Stimulated activated CD8-positive, alpha-beta memory T cell treated with anti-CD3 and anti-CD28 coated beads, Interleukin-12 subunit alpha, Interleukin-12 subunit beta, amount 100 ng/mL, for 1 hour (primary cell): ENCODE data around the gene SRCIN1.

ENCODE experiments used
- DNase-seq: peaks from one replicate; pipeline ENCODE4 v3.0.0-alpha.2; 2020; ENCODE audit warnings: low read depth

The SRCIN1 gene

DNA sequence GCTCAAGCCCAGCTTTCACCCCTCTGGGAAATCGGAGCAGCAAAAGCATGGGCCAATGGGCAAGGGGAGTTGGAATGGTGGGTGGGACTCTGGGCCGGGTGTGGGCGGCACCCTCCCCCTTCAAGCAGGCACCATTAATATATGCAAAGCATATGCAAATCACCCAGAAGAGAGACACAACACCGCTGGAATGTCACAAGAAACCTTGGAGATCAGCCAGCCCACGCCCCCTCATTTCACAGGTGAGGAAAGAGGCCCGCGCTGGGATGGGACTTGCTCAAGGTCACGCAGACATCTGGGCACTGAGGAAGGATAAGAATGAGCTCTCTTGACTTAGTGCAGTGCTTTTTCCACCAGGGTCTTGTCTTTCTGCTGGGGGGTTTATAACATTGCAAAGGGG is 4.8 kb downstream of the SRCIN1 start:
- DNase-seq: no peak

GRCh38 chr17:38600416-38600815 is 5.3 kb downstream of the SRCIN1 start:
- no peak for DNase-seq

GRCh38 chr17:38599398-38599856 is 6.3 kb downstream of the SRCIN1 start:
- no peak for DNase-seq

- no peak for DNase-seq
Observed at GRCh38 chr17:38598995-38599394, 6.8 kb downstream of the SRCIN1 start.

DNA sequence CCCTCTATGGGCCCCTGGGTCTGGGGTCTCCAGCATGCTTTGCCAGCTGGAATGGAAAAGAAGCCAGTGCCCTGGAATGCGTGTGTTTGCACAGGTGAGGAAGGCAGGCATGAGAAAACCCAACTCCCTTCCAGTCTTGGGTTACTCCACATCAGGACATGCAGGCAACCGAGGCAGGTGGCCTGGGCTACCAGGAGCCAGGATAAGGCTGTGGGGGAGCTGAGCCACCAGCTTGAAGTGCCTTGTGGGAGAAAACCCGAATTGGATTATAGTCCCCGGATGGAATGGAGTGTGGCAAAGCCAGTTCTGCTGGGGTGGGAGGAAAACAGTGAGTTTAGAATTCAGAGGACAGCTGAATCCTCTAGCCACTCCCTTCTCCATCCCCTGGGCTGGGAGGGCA is 7.2 kb downstream of the SRCIN1 start:
- no peak for DNase-seq

DNA sequence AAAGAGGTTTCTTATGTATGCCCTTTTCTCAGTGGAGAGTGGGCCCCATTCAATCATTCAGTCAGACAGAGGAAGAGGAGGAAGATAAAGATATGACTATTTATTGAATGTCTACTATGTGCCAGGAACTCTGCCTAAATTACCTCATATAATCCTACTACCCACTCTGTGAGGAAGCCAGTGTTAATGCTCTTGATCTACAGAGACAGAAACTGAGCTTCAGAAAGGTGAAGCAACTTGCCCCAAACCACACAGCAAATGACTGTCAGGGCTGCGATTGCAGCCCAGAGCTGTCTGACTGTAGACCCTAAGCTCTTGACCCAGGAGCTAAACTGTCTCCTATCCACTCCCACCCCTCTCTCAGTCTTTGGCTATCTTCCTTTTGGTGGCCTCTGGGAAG is 8.4 kb downstream of the SRCIN1 start:
- DNase-seq: no peak

DNA sequence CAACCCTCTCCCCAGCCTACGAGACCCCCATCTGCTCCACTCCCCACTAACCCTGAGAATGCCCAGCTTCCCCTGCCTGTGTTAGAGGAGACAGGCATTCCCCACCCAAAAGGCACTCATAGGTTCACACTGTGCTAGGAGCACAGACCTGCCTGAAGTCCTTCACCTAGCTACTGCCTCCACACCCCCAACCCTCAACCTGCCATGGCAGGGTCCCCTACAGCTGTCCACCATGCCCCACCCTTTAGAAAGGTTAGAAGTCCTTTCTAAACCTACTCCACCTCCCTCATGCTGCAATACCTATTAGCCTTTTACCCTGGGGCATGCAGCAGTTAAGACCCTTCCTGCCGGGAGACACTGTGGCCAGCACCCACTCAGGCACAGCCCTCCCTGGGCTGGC is 9.1 kb downstream of the SRCIN1 start:
- DNase-seq: no peak

- DNase-seq: no peak
Observed at GRCh38 chr17:38595892-38596291, 9.9 kb downstream of the SRCIN1 start.

DNA sequence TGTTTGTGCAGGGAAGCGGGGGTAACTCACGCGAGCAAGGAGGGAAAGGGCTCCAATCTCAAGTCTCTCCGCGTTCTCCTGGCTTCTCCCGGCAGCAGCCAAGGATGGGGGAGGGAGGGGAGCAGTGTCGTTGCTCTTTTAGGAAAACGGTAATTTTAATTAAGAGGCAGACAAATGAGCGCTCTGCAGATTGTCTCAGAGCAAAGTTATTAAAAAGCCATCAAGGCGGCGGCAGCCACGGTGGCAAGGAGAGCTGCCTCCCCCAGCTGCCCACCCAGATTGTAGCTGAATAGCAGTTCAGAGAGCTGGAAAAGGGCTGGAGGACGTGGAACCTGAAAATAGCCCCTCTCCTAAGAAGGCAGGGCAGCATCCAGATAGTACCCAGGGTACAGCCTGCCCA is 11.6 kb downstream of the SRCIN1 start:
- DNase-seq: no peak

DNA sequence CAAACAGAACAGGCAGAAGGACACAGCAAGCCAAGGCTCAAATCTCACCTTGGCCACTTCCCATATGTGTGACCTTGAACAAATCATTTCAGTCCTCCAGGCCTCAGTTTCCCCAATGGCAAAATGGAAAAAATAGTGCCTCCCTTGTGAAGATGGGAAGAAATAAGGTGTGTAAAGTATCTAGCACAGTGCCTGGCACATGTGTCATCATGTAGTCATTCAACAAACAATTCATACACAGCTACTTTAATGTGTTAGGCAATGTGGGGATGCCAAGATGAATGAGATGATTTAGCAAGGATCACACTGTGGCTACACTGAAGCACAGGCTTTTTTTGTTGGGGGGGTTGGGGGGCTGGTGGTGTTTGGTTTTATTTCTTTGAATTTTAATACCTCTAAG is 13.3 kb downstream of the SRCIN1 start:
- DNase-seq: no peak

DNA sequence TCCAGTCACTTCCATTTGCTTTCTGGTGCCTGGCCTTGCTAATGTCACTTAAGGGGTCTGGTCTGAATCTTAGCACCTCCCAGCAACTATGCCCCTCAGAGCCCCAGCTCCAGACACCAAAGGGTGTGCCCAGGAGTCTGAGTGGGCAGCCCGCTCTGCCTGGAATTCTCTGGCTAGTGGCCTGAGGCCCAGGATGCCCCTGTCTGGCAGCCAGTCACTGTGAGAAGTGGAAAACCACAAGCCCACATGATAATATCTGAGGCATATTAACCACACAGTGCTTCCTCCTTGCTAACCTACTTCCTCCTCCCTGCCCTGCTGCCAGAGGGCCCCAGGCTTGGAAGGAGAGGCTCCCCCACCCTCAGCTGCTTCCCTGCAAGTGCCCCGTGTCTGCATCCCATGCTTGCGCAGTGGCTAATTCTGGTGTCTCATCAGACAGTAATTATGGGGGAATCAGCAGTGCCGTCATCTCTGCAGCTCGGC is 14.0 kb downstream of the SRCIN1 start:
- DNase-seq: no peak

- no peak for DNase-seq
Observed at GRCh38 chr17:38590988-38591758, 14.6 kb downstream of the SRCIN1 start.

DNA sequence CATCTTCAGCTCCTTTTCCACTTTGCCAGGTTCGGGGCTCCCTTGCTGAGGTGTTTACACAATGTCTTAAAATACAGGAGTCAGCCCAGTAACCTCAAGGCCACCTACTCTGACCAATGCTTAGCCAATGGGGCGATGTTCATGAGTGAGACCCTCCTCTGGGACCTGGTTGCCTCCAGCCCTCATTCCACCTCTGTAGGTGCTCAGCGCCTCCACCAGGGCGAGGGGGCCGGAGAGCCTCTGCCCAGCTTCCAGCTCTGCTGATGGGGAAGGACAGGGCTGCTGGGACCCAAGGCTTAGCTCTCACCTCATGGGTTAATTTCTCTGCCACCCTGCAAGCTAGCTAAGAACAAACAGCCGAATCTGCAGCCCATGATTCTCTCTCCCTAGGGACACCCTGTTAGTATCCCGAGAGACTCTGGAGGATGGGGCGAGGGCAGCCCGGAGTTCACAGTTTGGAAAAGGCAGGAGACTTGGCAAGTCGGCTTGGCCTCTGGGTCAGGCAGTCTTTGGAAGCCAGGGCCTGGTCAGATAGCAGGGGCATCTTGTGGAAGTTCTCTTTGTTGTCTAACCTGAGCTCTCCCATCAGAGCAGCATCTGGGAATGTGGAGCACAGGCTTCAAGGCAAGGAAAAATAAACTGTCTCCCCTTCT is 16.2 kb downstream of the SRCIN1 start:
- no peak for DNase-seq

DNA sequence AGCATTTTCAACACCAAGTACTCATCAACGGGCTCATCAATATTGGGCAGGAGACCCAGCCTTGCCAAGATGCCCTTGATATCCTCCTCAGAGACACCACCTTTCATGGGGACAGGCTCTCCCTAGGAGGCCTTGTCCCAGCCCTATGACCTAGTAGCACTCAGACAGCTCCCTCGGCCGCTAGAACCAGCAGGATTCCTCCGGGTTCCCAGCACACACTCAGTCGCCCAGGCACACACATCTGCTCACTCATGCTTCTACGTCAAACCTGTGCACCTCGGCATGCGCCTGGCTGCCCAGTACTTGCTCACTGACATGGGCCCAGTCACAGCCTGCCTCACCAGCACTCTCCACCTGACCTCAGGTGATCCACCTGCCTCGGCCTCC is 17.0 kb downstream of the SRCIN1 start:
- DNase-seq: no peak

DNA sequence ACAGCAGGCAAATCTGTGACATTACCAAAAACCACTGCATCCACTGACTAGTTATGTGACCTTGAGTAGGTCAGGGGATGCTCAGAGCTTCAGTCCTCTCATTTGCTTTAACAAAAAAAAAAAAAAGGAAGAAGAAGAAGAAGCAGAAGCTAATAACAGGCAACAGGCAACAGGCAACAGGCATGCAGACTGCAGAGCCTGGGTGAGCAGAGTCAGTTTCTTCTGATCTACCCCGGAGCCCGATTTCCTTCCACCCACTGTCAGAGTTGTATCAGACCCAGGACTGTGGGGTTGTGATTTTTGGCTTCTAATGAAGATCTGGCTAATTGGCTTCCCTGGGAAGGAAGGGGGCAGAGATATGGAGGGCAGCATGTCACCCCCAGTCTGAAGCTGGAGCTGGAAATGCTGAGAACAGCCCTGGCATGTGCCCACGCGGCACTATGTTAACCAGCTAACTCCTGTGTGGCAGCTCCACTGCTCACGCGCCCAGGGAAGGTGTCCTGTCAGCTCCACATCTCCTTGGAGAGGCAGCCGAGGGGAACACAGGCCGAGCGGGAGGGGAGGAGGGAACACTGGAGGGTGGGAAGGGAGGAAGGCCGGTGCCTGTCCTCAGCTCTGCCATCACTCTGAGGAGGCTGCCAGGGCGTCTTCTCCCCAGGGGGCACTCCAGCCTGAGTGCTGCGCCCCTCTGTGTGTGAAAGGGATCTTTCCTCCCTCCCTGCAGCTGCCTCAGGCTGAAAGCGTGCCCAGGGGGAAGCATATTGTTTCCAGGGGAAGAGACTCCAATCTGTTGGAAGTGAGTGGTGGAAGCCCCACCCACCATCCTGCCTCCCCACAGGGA is 17.6 kb downstream of the SRCIN1 start:
- no peak for DNase-seq

GRCh38 chr17:38587203-38587602 is 18.5 kb downstream of the SRCIN1 start:
- no peak for DNase-seq

GRCh38 chr17:38586788-38587187 is 19.0 kb downstream of the SRCIN1 start:
- no peak for DNase-seq

GRCh38 chr17:38585918-38586529 is 19.7 kb downstream of the SRCIN1 start:
- DNase-seq: no peak

- no peak for DNase-seq
Observed at GRCh38 chr17:38585056-38585917, 20.5 kb downstream of the SRCIN1 start.

GRCh38 chr17:38584350-38584925 is 21.3 kb downstream of the SRCIN1 start:
- DNase-seq: peak; percentile 30

GRCh38 chr17:38583828-38584349 is 21.9 kb downstream of the SRCIN1 start:
- DNase-seq: no peak
